HepG2 (cell line): Measurements from ENCODE around the gene LINGO3. TPM values are rescaled to one million over a fixed set of nuclear protein-coding genes. Genes with fewer than 3 reads are reported as not detected.

ENCODE experiments used
- ATAC-seq: fragments of 200-7000 bp; cut with Tn5 transposase; 3 replicates; pipeline ENCODE4 v1.9.1; 2020; ENCODE audit warnings: mild to moderate bottlenecking, moderate library complexity
- BruUV-seq: library from RNA; stranded (reverse); fragments of 400-500 nt; replicated peaks from 2 replicates; lab custom pipeline; 2021; lab: Mats Ljungman, UMichigan
- CTCF ChIA-PET: fragments of 300-600 bp; formaldehyde crosslinking; extraction: SDS; loops from one replicate; lab custom pipeline; 2021; ENCODE audit warnings: low total read pairs, inconsistent platforms, low intra/inter-chr PET ratio; lab: Yijun Ruan, JAX
- POLR2A ChIA-PET: fragments of 350-600 bp; sonication (Branson Sonifier 250); formaldehyde crosslinking; loops from one replicate; lab custom pipeline; 2020; ENCODE audit warnings: antibody characterized with exemption, inconsistent platforms; lab: Yijun Ruan, JAX
- DNase-seq: peaks from one replicate; pipeline ENCODE4 v3.0.0-alpha.2; 2015; ENCODE audit warnings: low spot score
- FAIRE-seq: peaks from 3 replicates; lab custom pipeline; 2011; peaks lifted over from hg19 to GRCh38; lab: Jason Lieb, UNC
- H2AFZ ChIP-seq: one replicate; pipeline ENCODE4 v1.6.1; 2011; ENCODE audit warnings: low read length, inconsistent platforms
- H3K27ac ChIP-seq: fragments of 300-600 bp; 3 replicates; pipeline ENCODE4 v1.8.0; 2011; ENCODE audit warnings: mixed run types, mild to moderate bottlenecking, mixed read lengths, low read length, inconsistent platforms; ENCODE audit not compliant: insufficient read depth; ENCODE audit errors: extremely low read length
- H3K27me3 ChIP-seq, 2 experiments: fragments of 200-600 bp in 1 of 2; 2 replicates in 1 of 2; 3 replicates in 1 of 2; pipeline versions ENCODE4 v1.6.0 to v1.8.0; 2011; ENCODE audit warnings: low read length in 2 of 2, mild to moderate bottlenecking in 2 of 2, moderate library complexity in 2 of 2, inconsistent platforms in 1 of 2; ENCODE audit not compliant: insufficient read depth in 2 of 2, control insufficient read depth in 1 of 2
- H3K36me3 ChIP-seq, 2 experiments: fragments of 200-600 bp in 1 of 2; replicated peaks in 1 of 2; 2 replicates in 1 of 2; 3 replicates in 1 of 2; pipeline versions ENCODE4 v1.5.1 to v1.8.0; 2011; ENCODE audit warnings: low read length in 2 of 2, inconsistent platforms in 1 of 2; ENCODE audit not compliant: insufficient read depth in 2 of 2, control insufficient read depth in 1 of 2
- H3K4me1 ChIP-seq: 2 replicates; pipeline ENCODE4 v1.5.1; 2012; ENCODE audit warnings: low read length, inconsistent platforms; ENCODE audit not compliant: insufficient read depth
- H3K4me2 ChIP-seq: 2 replicates; pipeline ENCODE4 v1.6.0; 2011; ENCODE audit warnings: low read depth, low read length, inconsistent platforms
- H3K4me3 ChIP-seq, 3 experiments: fragments of 200-600 bp in 1 of 3; sonication (generic), shearing (Covaris generic) in 1 of 3; replicated peaks in 1 of 3; 2 replicates each; pipeline ENCODE4 v1.5.1; 2011 to 2016; ENCODE audit warnings: low read length in 3 of 3, inconsistent platforms in 2 of 3, low read depth in 2 of 3, mild to moderate bottlenecking in 2 of 3, control low read depth in 1 of 3, mixed read lengths in 1 of 3; ENCODE audit not compliant: insufficient read depth in 1 of 3
- H3K79me2 ChIP-seq: one replicate; pipeline ENCODE4 v1.6.1; 2011; ENCODE audit warnings: low read length, inconsistent platforms; ENCODE audit not compliant: insufficient read depth
- H3K9ac ChIP-seq: 2 replicates; pipeline ENCODE4 v1.6.0; 2011; ENCODE audit warnings: mild to moderate bottlenecking, low read depth, low read length, inconsistent platforms; ENCODE audit not compliant: insufficient read depth
- H3K9me3 ChIP-seq: 2 replicates; pipeline ENCODE4 v1.5.1; 2012; ENCODE audit warnings: mild to moderate bottlenecking, low read length
- H4K20me1 ChIP-seq: 2 replicates; pipeline ENCODE4 v1.6.0; 2011; ENCODE audit warnings: inconsistent platforms, mild to moderate bottlenecking, low read length, moderate library complexity; ENCODE audit not compliant: insufficient read depth
- GLI4 ChIP-seq: sonication (generic); formaldehyde crosslinking; IDR thresholded peaks from 2 replicates; pipeline ENCODE4 v1.5.1; 2020; ENCODE audit warnings: missing genetic modification reagents, mild to moderate bottlenecking, moderate library complexity, borderline replicate concordance
- HOMEZ ChIP-seq: IDR thresholded peaks from 2 replicates; pipeline ENCODE4 v1.6.1; 2016; ENCODE audit warnings: low read depth
- HOXA3 ChIP-seq: sonication (generic); formaldehyde crosslinking; IDR thresholded peaks from 2 replicates; pipeline ENCODE4 v1.5.0; 2020; ENCODE audit warnings: missing genetic modification reagents
- KMT2A ChIP-seq: sonication (generic); formaldehyde crosslinking; IDR thresholded peaks from 2 replicates; pipeline ENCODE4 v1.4.0; 2020; ENCODE audit warnings: missing genetic modification reagents
- PHB2 ChIP-seq: fragments of 450-650 bp; IDR thresholded peaks from 2 replicates; pipeline ENCODE4 v1.6.1; 2018; ENCODE audit not compliant: partially characterized antibody
- PHF21A ChIP-seq: sonication (generic); formaldehyde crosslinking; IDR thresholded peaks from 2 replicates; pipeline ENCODE4 v1.5.0; 2020; ENCODE audit warnings: mild to moderate bottlenecking, missing genetic modification reagents
- POLR2G ChIP-seq: fragments of 200-400 bp; formaldehyde crosslinking; IDR thresholded peaks from 2 replicates; pipeline ENCODE4 v1.6.1; 2018; ENCODE audit warnings: mild to moderate bottlenecking, low read depth, low read length, moderate library complexity
- REXO4 ChIP-seq: sonication (generic); formaldehyde crosslinking; IDR thresholded peaks from 2 replicates; pipeline ENCODE4 v1.8.0; 2022; ENCODE audit warnings: missing genetic modification reagents, mild to moderate bottlenecking, borderline replicate concordance
- ZBTB25 ChIP-seq: IDR thresholded peaks from 2 replicates; pipeline ENCODE4 v1.6.1; 2018; ENCODE audit warnings: missing genetic modification reagents
- ZFP62 ChIP-seq: sonication (generic); formaldehyde crosslinking; IDR thresholded peaks from 2 replicates; pipeline ENCODE4 v1.4.0; 2020; ENCODE audit warnings: missing genetic modification reagents
- ZMYM2 ChIP-seq: sonication (generic); formaldehyde crosslinking; IDR thresholded peaks from 2 replicates; pipeline ENCODE4 v1.8.0; 2022; ENCODE audit warnings: mild to moderate bottlenecking, missing genetic modification reagents
- ZNF350 ChIP-seq: sonication (generic); formaldehyde crosslinking; IDR thresholded peaks from 2 replicates; pipeline ENCODE4 v1.4.0; 2020; ENCODE audit warnings: mild to moderate bottlenecking, low read depth, missing genetic modification reagents, borderline replicate concordance
- ZNF501 ChIP-seq: sonication (generic); formaldehyde crosslinking; IDR thresholded peaks from 2 replicates; pipeline ENCODE4 v1.5.1; 2020; ENCODE audit warnings: mild to moderate bottlenecking, moderate library complexity, missing genetic modification reagents
- ZNF670 ChIP-seq: sonication (generic); formaldehyde crosslinking; IDR thresholded peaks from 2 replicates; pipeline ENCODE4 v1.8.0; 2022; ENCODE audit warnings: mild to moderate bottlenecking, missing genetic modification reagents, borderline replicate concordance
- WGBS: methylation state at CpG from one replicate; pipeline ENCODE4 v1.1.6; 2017; ENCODE audit warnings: low lambda C conversion rate; 5-methylcytosine and 5-hydroxymethylcytosine counted together
- in situ Hi-C: cut with HindIII; loops from 2 replicates; pipeline ENCODE4 v1.10.0; 2017; ENCODE audit warnings: low pct_unique_long_range_greater_than_20kb; ENCODE audit not compliant: extremely low pct_ligation_motif_present
- intact Hi-C: fragments of 100-400 bp; cut with micrococcal nuclease; formaldehyde crosslinking; loops from one replicate; pipeline ENCODE4 v1.10.0; 2022; ENCODE audit not compliant: unreplicated experiment
- polyA plus RNA-seq, 8 experiments: library from polyadenylated mRNA; depleted of rRNA in 3 of 8; stranded (reverse) in 7 of 8; unstranded in 1 of 8; fragments of >200 nt; fragmentation: Illumina TruSeq in 4 of 8; extraction: Trizol in 4 of 8; gene quantifications; 2 replicates each; pipeline versions ENCODE4 v1.2.1 to v1.2.3, GENCODE V29; 2011 to 2016; ENCODE audit warnings: low read depth in 4 of 8, missing spikeins in 1 of 8, mixed read lengths in 1 of 8; ENCODE audit not compliant: insufficient read depth in 1 of 8
- total RNA-seq, 5 experiments: library from RNA; depleted of rRNA; stranded (reverse); fragments of >200 nt; fragmentation: Illumina TruSeq; extraction: Trizol; gene quantifications; 2 replicates each; pipeline ENCODE4 v1.2.3, GENCODE V29; 2016; ENCODE audit warnings: low read depth in 1 of 5

LINGO3 gene
- total and polyA plus RNA-seq, 2 of the 13 experiments (the other 11 are each of a cell fraction or from before 2014, with no cell fraction given), result not detected

GRCh38 chr19:2338751-2339643 is 31.0 kb upstream of the LINGO3 start:
- no peak for FAIRE-seq
- H2AFZ ChIP-seq, result no peak overlapping the region
- H3K9ac ChIP-seq, result no peak overlapping the region
- H3K4me1 ChIP-seq, result peaks cover 6% of the 10 kb centered on the region
- in situ Hi-C loops, result no loop called here
- TF ChIP-seq ZNF670 (no peak), HOMEZ (no peak), ZFP62 (CRISPR knock-in tag) (no peak)
- DNase-seq, result no peak
- ChIA-PET POLR2A (no interaction called here), CTCF (no interaction called here)
- H3K9me3 ChIP-seq, result no peaks in the 10 kb centered on the region
- H3K4me3 ChIP-seq, result no peak overlapping the region
- no peak overlapping the region for H3K27ac ChIP-seq
- no peak overlapping the region for H3K4me2 ChIP-seq
- no peak for ATAC-seq
- intact Hi-C loops, result no loop called here
- no TSS peak for BruUV-seq
- H3K36me3 ChIP-seq, result no peaks in the 10 kb centered on the region; a peak in 2 of 5 replicates
- 97% methylated on average over 33 of the region's 54 CpGs for WGBS
- no peaks in the 10 kb centered on the region for H3K79me2 ChIP-seq
- peaks cover 6% of the 10 kb centered on the region; the same call in 1 of the 2 replicates for H4K20me1 ChIP-seq
- no peaks in the 10 kb centered on the region for H3K27me3 ChIP-seq

- peaks cover 14% of the 10 kb centered on the region for H3K4me1 ChIP-seq
- H3K79me2 ChIP-seq, result no peaks in the 10 kb centered on the region
- CTCF ChIA-PET, result no interaction called here
- in situ Hi-C loops (no loop called here), intact Hi-C loops (no loop called here)
- no peak overlapping the region for H3K4me2 ChIP-seq
- no peak for FAIRE-seq
- no peak overlapping the region for H3K4me3 ChIP-seq
- no peak overlapping the region for H3K27ac ChIP-seq
- BruUV-seq, result no TSS peak
- POLR2A ChIA-PET, result no interaction called here
- no peak for ATAC-seq
- 98% methylated on average over 15 of the region's 21 CpGs for WGBS
- H4K20me1 ChIP-seq, result peaks cover 6% of the 10 kb centered on the region; the same call in 1 of the 2 replicates
- no peaks in the 10 kb centered on the region for H3K27me3 ChIP-seq
- H3K9me3 ChIP-seq, result no peaks in the 10 kb centered on the region
- H3K9ac ChIP-seq, result no peak overlapping the region
- H3K36me3 ChIP-seq, result no peaks in the 10 kb centered on the region; a peak in 2 of 5 replicates
- TF ChIP-seq REXO4 (CRISPR knock-in tag) (no peak), ZNF350 (CRISPR knock-in tag) (no peak), HOXA3 (CRISPR knock-in tag) (no peak), GLI4 (CRISPR knock-in tag) (no peak), PHB2 (no peak), PHF21A (no peak), POLR2G (no peak), KMT2A (CRISPR knock-in tag) (no peak), ZMYM2 (CRISPR knock-in tag) (no peak), ZBTB25 (CRISPR knock-in tag) (no peak), ZNF501 (no peak)
- no peak overlapping the region for H2AFZ ChIP-seq
- DNase-seq, result no peak
These were observed 30.2 kb upstream of the LINGO3 start for GRCh38 chr19:2338055-2338615.
